Mesendoderm (in vitro differentiated cells): Measurements from ENCODE around the gene TRMT44.
A peak's percentile ranks its signal among the peaks of the same experiment; 100 is the strongest.

Source experiments
- DNase-seq: peaks from one replicate; pipeline ENCODE4 v3.0.0; 2013
- H2AK5ac ChIP-seq: 2 replicates; pipeline ENCODE4 v1.6.1; 2013; ENCODE audit warnings: low read length, inconsistent platforms
- H2BK120ac ChIP-seq: 2 replicates; pipeline ENCODE4 v1.6.1; 2013; ENCODE audit warnings: low read depth, mild to moderate bottlenecking, low read length, moderate library complexity, mixed read lengths
- H2BK15ac ChIP-seq: replicated peaks from 2 replicates; pipeline ENCODE4 v1.6.1; 2013; ENCODE audit warnings: low read depth, mild to moderate bottlenecking, moderate library complexity
- H2BK5ac ChIP-seq: 2 replicates; pipeline ENCODE4 v1.6.1; 2013; ENCODE audit warnings: low read length, inconsistent platforms
- H3K18ac ChIP-seq: 2 replicates; pipeline ENCODE4 v1.6.1; 2013; ENCODE audit warnings: mild to moderate bottlenecking, low read length, mixed read lengths
- H3K23ac ChIP-seq: one replicate; pipeline ENCODE4 v1.6.1; 2013; ENCODE audit warnings: low read length
- H3K27ac ChIP-seq: 2 replicates; pipeline ENCODE4 v1.5.1; 2013; ENCODE audit warnings: low read depth, mild to moderate bottlenecking, inconsistent platforms, low read length, moderate library complexity
- H3K27me3 ChIP-seq: 2 replicates; pipeline ENCODE4 v1.6.1; 2013; ENCODE audit warnings: low read length, control low read depth, mild to moderate bottlenecking, inconsistent platforms; ENCODE audit not compliant: insufficient read depth, poor library complexity
- H3K36me3 ChIP-seq: 2 replicates; pipeline ENCODE4 v1.6.1; 2013; ENCODE audit warnings: low read length, inconsistent platforms; ENCODE audit not compliant: control insufficient read depth, insufficient read depth
- H3K4ac ChIP-seq: one replicate; pipeline ENCODE4 v1.6.1; 2013; ENCODE audit warnings: low read depth, mild to moderate bottlenecking, low read length, moderate library complexity
- H3K4me1 ChIP-seq: 2 replicates; pipeline ENCODE4 v1.6.1; 2013; ENCODE audit warnings: low read depth, low read length, inconsistent platforms; ENCODE audit not compliant: control insufficient read depth
- H3K4me2 ChIP-seq: 2 replicates; pipeline ENCODE4 v1.6.1; 2013; ENCODE audit warnings: low read length
- H3K4me3 ChIP-seq: 2 replicates; pipeline ENCODE4 v1.5.1; 2013; ENCODE audit warnings: mild to moderate bottlenecking, low read length
- H3K56ac ChIP-seq: one replicate; pipeline ENCODE4 v1.6.1; 2013; ENCODE audit warnings: low read length
- H3K79me1 ChIP-seq: 2 replicates; pipeline ENCODE4 v1.6.1; 2013; ENCODE audit warnings: low read length, inconsistent platforms
- H3K79me2 ChIP-seq: 2 replicates; pipeline ENCODE4 v1.6.1; 2013; ENCODE audit warnings: mild to moderate bottlenecking, low read length; ENCODE audit not compliant: control insufficient read depth, insufficient read depth
- H3K9ac ChIP-seq: 2 replicates; pipeline ENCODE4 v1.6.1; 2013; ENCODE audit warnings: low read length, inconsistent platforms
- H4K5ac ChIP-seq: one replicate; pipeline ENCODE4 v1.6.1; 2013; ENCODE audit warnings: low read length
- H4K8ac ChIP-seq: one replicate; pipeline ENCODE4 v1.6.1; 2013; ENCODE audit warnings: low read depth, mild to moderate bottlenecking, control low read depth, low read length, moderate library complexity
- WGBS: extraction: QIAGEN DNeasy Blood & Tissue Kit; methylation state at CpG from one replicate; pipeline ENCODE4 v1.1.7; 2013; ENCODE audit warnings: low lambda C conversion rate, missing lambda C conversion rate; ENCODE audit not compliant: insufficient coverage; ENCODE audit errors: extremely low coverage; 5-methylcytosine and 5-hydroxymethylcytosine counted together

The TRMT44 gene

DNA sequence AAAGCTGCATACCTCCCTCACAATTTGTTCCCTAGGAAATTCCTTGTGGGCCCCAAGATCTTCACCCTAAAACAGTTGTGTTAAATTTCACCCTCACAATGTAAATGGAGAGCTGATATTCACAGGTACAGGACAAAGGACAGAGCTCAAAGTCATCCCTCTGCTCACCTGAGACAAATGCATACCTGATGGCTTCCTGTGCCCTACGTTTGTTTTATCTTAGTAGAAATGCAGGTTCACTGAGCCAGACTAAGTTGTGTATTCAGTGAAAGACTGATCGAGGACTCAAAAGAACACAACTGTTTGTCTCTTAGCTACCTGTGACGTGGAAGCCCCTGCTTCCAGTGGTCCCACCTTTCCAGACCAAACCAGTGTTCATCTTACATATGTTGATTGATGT is 53.6 kb downstream of the TRMT44 start:
- peak; percentile 60 for DNase-seq
- Histone ChIP-seq H3K27me3 (no peaks in the 10 kb centered on the region), H3K4me2 (no peak overlapping the region), H3K9ac (no peak overlapping the region), H3K27ac (no peak overlapping the region), H2AK5ac (no peak overlapping the region), H3K36me3 (no peaks in the 10 kb centered on the region), H4K5ac (no peak overlapping the region), H3K4me1 (no peaks in the 10 kb centered on the region), H2BK15ac (no peak overlapping the region), H4K8ac (no peak overlapping the region), H3K79me1 (no peaks in the 10 kb centered on the region), H3K23ac (no peak overlapping the region), H2BK5ac (no peak overlapping the region), H3K56ac (no peak overlapping the region), H3K4me3 (no peak overlapping the region), H3K18ac (no peak overlapping the region), H2BK120ac (no peak overlapping the region), H3K4ac (no peak overlapping the region), H3K79me2 (no peaks in the 10 kb centered on the region)
- no CpG with 5 or more reads among the region's 3 CpGs for WGBS

DNA sequence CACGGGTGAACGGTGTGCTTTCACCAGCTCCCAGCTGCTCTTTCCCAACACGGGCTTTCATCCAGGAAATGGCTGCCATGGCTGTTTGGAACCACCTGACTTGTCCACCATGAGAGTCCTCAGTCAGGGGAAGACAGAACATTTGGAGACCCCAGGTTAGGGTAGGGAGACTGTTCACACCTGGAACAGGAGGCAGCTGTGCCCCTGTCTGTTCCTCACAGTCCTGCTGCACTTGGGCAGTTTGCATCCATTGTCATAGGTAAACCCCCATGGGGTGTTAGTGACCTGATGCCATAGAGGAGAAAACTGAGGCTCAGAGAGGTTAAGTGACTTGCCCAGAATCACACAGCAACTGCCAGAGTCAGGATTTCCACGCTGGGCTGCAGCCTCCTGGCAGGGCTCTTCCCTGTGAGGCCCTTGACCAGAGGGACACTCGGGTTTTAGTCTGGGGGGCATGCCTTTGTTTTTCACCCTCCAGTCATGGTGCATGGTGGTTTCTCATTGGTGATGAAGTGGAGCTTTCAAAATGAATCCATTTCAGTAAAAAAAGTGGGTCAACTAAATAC is 54.5 kb downstream of the TRMT44 start:
- Histone ChIP-seq H3K27me3 (no peaks in the 10 kb centered on the region), H3K36me3 (no peaks in the 10 kb centered on the region), H3K9ac (no peak overlapping the region), H3K27ac (no peak overlapping the region), H3K79me2 (no peaks in the 10 kb centered on the region), H2AK5ac (no peak overlapping the region), H4K8ac (no peak overlapping the region), H3K4me2 (no peak overlapping the region), H3K4me3 (no peak overlapping the region), H4K5ac (no peak overlapping the region), H2BK5ac (no peak overlapping the region), H3K23ac (no peak overlapping the region), H2BK15ac (no peak overlapping the region), H3K4ac (no peak overlapping the region), H3K4me1 (no peaks in the 10 kb centered on the region), H3K79me1 (no peaks in the 10 kb centered on the region), H3K56ac (no peak overlapping the region), H2BK120ac (no peak overlapping the region), H3K18ac (no peak overlapping the region)
- WGBS = no CpG with 5 or more reads among the region's 5 CpGs
- no peak for DNase-seq

DNA sequence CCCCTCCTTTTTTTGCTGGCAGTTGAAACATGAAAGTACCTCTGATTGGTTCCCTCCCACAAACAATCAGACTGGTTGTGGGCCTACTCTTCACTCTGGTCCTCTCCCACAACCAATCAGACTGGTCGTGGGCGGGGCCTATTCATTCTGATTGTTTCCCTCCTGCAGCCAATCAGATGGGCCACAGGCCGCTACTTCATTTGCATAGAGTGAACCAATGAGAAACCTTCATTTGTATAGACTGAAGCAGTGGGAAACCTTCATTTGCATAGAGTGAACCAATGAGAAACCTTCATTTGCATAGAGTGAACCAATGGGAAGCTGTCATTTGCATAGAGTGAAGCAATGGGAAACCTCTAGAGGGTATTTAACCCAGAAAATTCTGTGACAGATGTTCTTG is 55.2 kb downstream of the TRMT44 start:
- Histone ChIP-seq H4K8ac (no peak overlapping the region), H2BK15ac (no peak overlapping the region), H3K36me3 (no peaks in the 10 kb centered on the region), H3K27me3 (no peaks in the 10 kb centered on the region), H2AK5ac (no peak overlapping the region), H3K4me3 (no peak overlapping the region), H3K4me1 (no peaks in the 10 kb centered on the region), H3K4me2 (no peak overlapping the region), H3K4ac (no peak overlapping the region), H3K79me2 (no peaks in the 10 kb centered on the region), H3K9ac (no peak overlapping the region), H3K79me1 (no peaks in the 10 kb centered on the region), H3K27ac (no peak overlapping the region), H2BK120ac (no peak overlapping the region), H3K18ac (no peak overlapping the region), H2BK5ac (no peak overlapping the region), H3K56ac (no peak overlapping the region), H3K23ac (no peak overlapping the region), H4K5ac (no peak overlapping the region)
- DNase-seq = peak; percentile 58
- no CpG with 5 or more reads among the region's 3 CpGs for WGBS

DNA sequence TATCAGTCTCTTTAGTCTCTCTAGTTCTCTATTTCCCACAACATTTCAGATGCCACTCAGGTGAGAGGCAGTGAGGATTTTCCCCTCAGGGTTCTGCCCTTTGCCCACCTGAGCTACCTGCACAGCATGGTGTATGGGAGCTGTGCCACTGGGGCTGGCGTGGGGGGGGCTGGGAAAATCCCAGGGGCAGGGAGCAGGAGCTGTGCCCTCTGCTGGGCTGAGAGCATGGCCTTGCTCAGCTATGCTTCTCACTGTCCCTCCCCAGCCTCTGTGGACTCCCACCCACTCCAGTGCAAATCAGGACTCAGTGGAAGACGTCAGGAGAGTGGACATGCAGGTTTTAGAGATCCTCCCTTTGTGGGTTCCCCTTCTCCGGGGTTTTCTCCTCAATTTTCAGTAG is 57.2 kb downstream of the TRMT44 start:
- Histone ChIP-seq H3K4ac (no peak overlapping the region), H3K18ac (no peak overlapping the region), H2BK15ac (no peak overlapping the region), H2BK120ac (no peak overlapping the region), H3K4me3 (no peak overlapping the region), H3K4me2 (no peak overlapping the region), H3K79me2 (no peaks in the 10 kb centered on the region), H2BK5ac (no peak overlapping the region), H3K27me3 (no peaks in the 10 kb centered on the region), H3K23ac (no peak overlapping the region), H4K8ac (no peak overlapping the region), H3K56ac (no peak overlapping the region), H2AK5ac (no peak overlapping the region), H3K9ac (no peak overlapping the region), H3K36me3 (no peaks in the 10 kb centered on the region), H3K27ac (no peak overlapping the region), H4K5ac (no peak overlapping the region), H3K79me1 (no peaks in the 10 kb centered on the region), H3K4me1 (no peaks in the 10 kb centered on the region)
- no CpG with 5 or more reads among the region's 3 CpGs for WGBS
- no peak for DNase-seq

DNA sequence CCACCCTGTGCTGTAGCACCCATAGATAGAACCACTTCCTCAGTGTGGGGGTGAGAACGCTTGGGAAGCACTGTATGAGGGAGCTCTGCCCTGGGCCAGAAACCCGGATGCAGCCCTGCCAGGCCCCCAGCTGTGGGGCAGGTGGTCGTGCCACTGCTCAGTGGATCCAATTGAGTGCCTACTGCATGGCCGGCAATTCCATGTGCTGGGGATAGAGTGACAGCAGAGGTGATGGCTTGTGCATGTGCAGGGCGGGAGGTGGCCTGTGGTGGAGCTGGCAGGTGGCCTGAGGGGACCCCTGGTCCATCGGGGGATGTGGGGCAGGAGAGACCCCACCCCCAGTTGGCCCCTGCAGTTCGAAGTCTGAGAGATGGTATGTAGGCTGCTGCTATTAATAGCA is 60.4 kb downstream of the TRMT44 start:
- H3K27ac ChIP-seq = no peak overlapping the region
- H3K9ac ChIP-seq = no peak overlapping the region
- no peak overlapping the region for H2BK15ac ChIP-seq
- no peak overlapping the region for H2AK5ac ChIP-seq
- H3K79me1 ChIP-seq = no peaks in the 10 kb centered on the region
- no peak overlapping the region for H3K4me3 ChIP-seq
- no peak for DNase-seq
- no peaks in the 10 kb centered on the region for H3K27me3 ChIP-seq
- no peak overlapping the region for H3K4ac ChIP-seq
- H3K36me3 ChIP-seq = no peaks in the 10 kb centered on the region
- no peak overlapping the region for H4K8ac ChIP-seq
- H3K4me2 ChIP-seq = no peak overlapping the region
- H3K4me1 ChIP-seq = peaks cover 2% of the 10 kb centered on the region
- no peak overlapping the region for H3K18ac ChIP-seq
- H3K79me2 ChIP-seq = no peaks in the 10 kb centered on the region
- no peak overlapping the region for H3K23ac ChIP-seq
- no peak overlapping the region for H3K56ac ChIP-seq
- no peak overlapping the region for H4K5ac ChIP-seq
- WGBS = no CpG with 5 or more reads among the region's 7 CpGs
- no peak overlapping the region for H2BK120ac ChIP-seq
- no peak overlapping the region for H2BK5ac ChIP-seq

DNA sequence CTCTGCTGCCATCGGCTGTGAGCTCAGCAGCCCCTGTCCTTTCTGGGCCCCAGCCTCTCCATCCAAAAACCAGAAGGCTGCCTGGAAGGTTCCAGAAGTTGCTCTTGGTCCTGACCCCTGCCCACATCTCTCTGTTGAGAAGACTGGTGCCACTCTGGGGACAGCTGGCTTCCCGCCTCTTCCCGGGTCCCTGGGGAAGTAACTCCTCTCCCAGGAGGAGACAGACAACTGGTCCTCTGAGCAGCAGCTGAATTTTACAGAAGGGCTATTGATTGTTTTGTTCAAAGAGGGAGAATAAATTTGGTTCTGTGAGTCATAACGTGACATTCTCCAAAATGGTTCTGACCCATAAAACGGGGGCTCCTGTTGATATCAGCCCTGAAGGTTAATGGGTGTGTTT is 61.2 kb downstream of the TRMT44 start:
- no peak overlapping the region for H2BK5ac ChIP-seq
- H3K9ac ChIP-seq = no peak overlapping the region

More for the DNA sequence above, 61.2 kb downstream of the TRMT44 start:
- Histone ChIP-seq H3K36me3 (no peaks in the 10 kb centered on the region), H4K8ac (no peak overlapping the region), H3K4me3 (no peak overlapping the region), H3K56ac (no peak overlapping the region), H2AK5ac (no peak overlapping the region), H3K79me2 (no peaks in the 10 kb centered on the region), H3K23ac (no peak overlapping the region), H3K27me3 (no peaks in the 10 kb centered on the region), H3K18ac (no peak overlapping the region), H4K5ac (no peak overlapping the region), H3K4me2 (no peak overlapping the region), H3K79me1 (no peaks in the 10 kb centered on the region), H2BK15ac (no peak overlapping the region), H3K4ac (no peak overlapping the region), H2BK120ac (no peak overlapping the region), H3K4me1 (peaks cover 3% of the 10 kb centered on the region), H3K27ac (no peak overlapping the region)
- no CpG with 5 or more reads among the region's 5 CpGs for WGBS
- DNase-seq = no peak
